ENCODE data around the gene SPSB1. TPM values are rescaled to one million over a fixed set of nuclear protein-coding genes. Genes with fewer than 3 reads are reported as not detected.
A peak's percentile ranks its signal among the peaks of the same experiment; 100 is the strongest.

SPSB1 gene
- total RNA-seq, 2 donors from 2014 or later: 12.2 to 15.6 TPM

- ATAC-seq (replicated peaks in 1 of 2) (no peak), DNase-seq (no peak)
These were observed 50.6 kb downstream of the SPSB1 start for GRCh38 chr1:9343269-9343668.

GRCh38 chr1:9344426-9345200 lies 51.9 kb downstream of the SPSB1 start:
- H3K36me3 Mint-ChIP-seq (ENCODE audit: insufficient read depth in 2 of 2): no peaks in the 10 kb centered on the region
- H3K4me1 Mint-ChIP-seq (ENCODE audit: low read depth): peaks cover 6% of the 10 kb centered on the region
- ATAC-seq (replicated peaks in 1 of 2) (no peak), DNase-seq (no peak)
- H3K27ac Mint-ChIP-seq: no peak overlapping the region
- H3K4me3 Mint-ChIP-seq: no peak overlapping the region
- no peaks in the 10 kb centered on the region for H3K9me3 Mint-ChIP-seq
- no peaks in the 10 kb centered on the region for H3K27me3 Mint-ChIP-seq (ENCODE audit: low read depth)

More at GRCh38 chr1:9343269-9343668, 50.6 kb downstream of the SPSB1 start:
- Mint-ChIP-seq H3K4me3 (no peak overlapping the region), H3K27ac (no peak overlapping the region), H3K9me3 (no peaks in the 10 kb centered on the region), H3K4me1 (ENCODE audit: low read depth) (peaks cover 6% of the 10 kb centered on the region), H3K27me3 (ENCODE audit: low read depth) (no peaks in the 10 kb centered on the region), H3K36me3 (ENCODE audit: insufficient read depth in 2 of 2) (no peaks in the 10 kb centered on the region)

GRCh38 chr1:9345471-9345870 lies 52.8 kb downstream of the SPSB1 start:
- Mint-ChIP-seq H3K27me3 (ENCODE audit: low read depth) (no peaks in the 10 kb centered on the region), H3K27ac (no peak overlapping the region), H3K4me3 (no peak overlapping the region), H3K9me3 (no peaks in the 10 kb centered on the region), H3K4me1 (ENCODE audit: low read depth) (peaks cover 6% of the 10 kb centered on the region), H3K36me3 (ENCODE audit: insufficient read depth in 2 of 2) (no peaks in the 10 kb centered on the region)
- no peak for DNase-seq
- no peak for ATAC-seq (replicated peaks in 1 of 2)

- ATAC-seq (replicated peaks in 1 of 2): no peak
- Mint-ChIP-seq H3K27ac (no peak overlapping the region), H3K4me1 (ENCODE audit: low read depth) (peaks cover 6% of the 10 kb centered on the region), H3K4me3 (no peak overlapping the region), H3K9me3 (no peaks in the 10 kb centered on the region), H3K36me3 (ENCODE audit: insufficient read depth in 2 of 2) (no peaks in the 10 kb centered on the region), H3K27me3 (ENCODE audit: low read depth) (no peaks in the 10 kb centered on the region)
- DNase-seq: no peak
These were observed 53.2 kb downstream of the SPSB1 start for GRCh38 chr1:9345922-9346321.

- H3K4me3 Mint-ChIP-seq: no peak overlapping the region
- no peak overlapping the region for H3K27ac Mint-ChIP-seq
- H3K4me1 Mint-ChIP-seq (ENCODE audit: low read depth): peaks cover 6% of the 10 kb centered on the region
- no peaks in the 10 kb centered on the region for H3K9me3 Mint-ChIP-seq
- no peaks in the 10 kb centered on the region for H3K36me3 Mint-ChIP-seq (ENCODE audit: insufficient read depth in 2 of 2)
- H3K27me3 Mint-ChIP-seq (ENCODE audit: low read depth): no peaks in the 10 kb centered on the region
- DNase-seq: no peak
- no peak for ATAC-seq (replicated peaks in 1 of 2)
These were observed 53.9 kb downstream of the SPSB1 start for GRCh38 chr1:9346566-9346965.

- no peak overlapping the region for H3K27ac Mint-ChIP-seq
- no peaks in the 10 kb centered on the region for H3K27me3 Mint-ChIP-seq (ENCODE audit: low read depth)
- no peaks in the 10 kb centered on the region for H3K9me3 Mint-ChIP-seq
- DNase-seq (no peak), ATAC-seq (replicated peaks in 1 of 2) (no peak)
- H3K4me1 Mint-ChIP-seq (ENCODE audit: low read depth): peaks cover 6% of the 10 kb centered on the region
- H3K36me3 Mint-ChIP-seq (ENCODE audit: insufficient read depth in 2 of 2): no peaks in the 10 kb centered on the region
- H3K4me3 Mint-ChIP-seq: no peak overlapping the region
These were observed 54.6 kb downstream of the SPSB1 start for GRCh38 chr1:9347095-9347850.

GRCh38 chr1:9349331-9349851 lies 56.7 kb downstream of the SPSB1 start:
- Mint-ChIP-seq H3K27ac (no peak overlapping the region), H3K4me1 (ENCODE audit: low read depth) (peaks cover 6% of the 10 kb centered on the region), H3K36me3 (ENCODE audit: insufficient read depth in 2 of 2) (no peaks in the 10 kb centered on the region), H3K4me3 (no peak overlapping the region), H3K9me3 (no peaks in the 10 kb centered on the region), H3K27me3 (ENCODE audit: low read depth) (no peaks in the 10 kb centered on the region)
- DNase-seq: no peak
- no peak for ATAC-seq (replicated peaks in 1 of 2)

- no peak for DNase-seq
- peaks cover 6% of the 10 kb centered on the region for H3K4me1 Mint-ChIP-seq (ENCODE audit: low read depth)
- H3K9me3 Mint-ChIP-seq: no peaks in the 10 kb centered on the region
- no peak overlapping the region for H3K4me3 Mint-ChIP-seq
- no peak for ATAC-seq (replicated peaks in 1 of 2)
- no peaks in the 10 kb centered on the region for H3K27me3 Mint-ChIP-seq (ENCODE audit: low read depth)
- no peaks in the 10 kb centered on the region for H3K36me3 Mint-ChIP-seq (ENCODE audit: insufficient read depth in 2 of 2)
- no peak overlapping the region for H3K27ac Mint-ChIP-seq
These were observed 57.6 kb downstream of the SPSB1 start for GRCh38 chr1:9350013-9350908.

GRCh38 chr1:9350960-9351359 lies 58.3 kb downstream of the SPSB1 start:
- no peaks in the 10 kb centered on the region for H3K36me3 Mint-ChIP-seq (ENCODE audit: insufficient read depth in 2 of 2)
- H3K4me3 Mint-ChIP-seq: no peak overlapping the region
- ATAC-seq (replicated peaks in 1 of 2) (no peak), DNase-seq (no peak)
- H3K27ac Mint-ChIP-seq: no peak overlapping the region
- H3K27me3 Mint-ChIP-seq (ENCODE audit: low read depth): no peaks in the 10 kb centered on the region
- H3K9me3 Mint-ChIP-seq: no peaks in the 10 kb centered on the region
- H3K4me1 Mint-ChIP-seq (ENCODE audit: low read depth): no peaks in the 10 kb centered on the region

GRCh38 chr1:9351654-9352271 lies 59.1 kb downstream of the SPSB1 start:
- Mint-ChIP-seq H3K27ac (peak overlapping the region; percentile 6), H3K9me3 (no peaks in the 10 kb centered on the region), H3K4me3 (no peak overlapping the region), H3K36me3 (ENCODE audit: insufficient read depth in 2 of 2) (peaks cover 0 to 2% of the 10 kb centered on the region in 2 donors), H3K4me1 (ENCODE audit: low read depth) (no peaks in the 10 kb centered on the region), H3K27me3 (ENCODE audit: low read depth) (no peaks in the 10 kb centered on the region)
- no peak for DNase-seq
- ATAC-seq (replicated peaks in 1 of 2): no peak

- Mint-ChIP-seq H3K27ac (no peak overlapping the region), H3K27me3 (ENCODE audit: low read depth) (no peaks in the 10 kb centered on the region), H3K9me3 (no peaks in the 10 kb centered on the region), H3K4me3 (no peak overlapping the region), H3K36me3 (ENCODE audit: insufficient read depth in 2 of 2) (peaks cover 0 to 2% of the 10 kb centered on the region in 2 donors), H3K4me1 (ENCODE audit: low read depth) (no peaks in the 10 kb centered on the region)
- ATAC-seq (replicated peaks in 1 of 2) (no peak), DNase-seq (no peak)
These were observed 59.9 kb downstream of the SPSB1 start for GRCh38 chr1:9352377-9353134.

GRCh38 chr1:9355503-9355902 lies 62.8 kb downstream of the SPSB1 start:
- Mint-ChIP-seq H3K27me3 (ENCODE audit: low read depth) (no peaks in the 10 kb centered on the region), H3K9me3 (no peaks in the 10 kb centered on the region), H3K36me3 (ENCODE audit: insufficient read depth in 2 of 2) (peaks cover 0 to 2% of the 10 kb centered on the region in 2 donors), H3K4me1 (ENCODE audit: low read depth) (no peaks in the 10 kb centered on the region), H3K4me3 (no peak overlapping the region), H3K27ac (no peak overlapping the region)
- no peak for DNase-seq
- ATAC-seq (replicated peaks in 1 of 2): no peak
